ENCODE measurements around the gene CHI3L2.

DNA sequence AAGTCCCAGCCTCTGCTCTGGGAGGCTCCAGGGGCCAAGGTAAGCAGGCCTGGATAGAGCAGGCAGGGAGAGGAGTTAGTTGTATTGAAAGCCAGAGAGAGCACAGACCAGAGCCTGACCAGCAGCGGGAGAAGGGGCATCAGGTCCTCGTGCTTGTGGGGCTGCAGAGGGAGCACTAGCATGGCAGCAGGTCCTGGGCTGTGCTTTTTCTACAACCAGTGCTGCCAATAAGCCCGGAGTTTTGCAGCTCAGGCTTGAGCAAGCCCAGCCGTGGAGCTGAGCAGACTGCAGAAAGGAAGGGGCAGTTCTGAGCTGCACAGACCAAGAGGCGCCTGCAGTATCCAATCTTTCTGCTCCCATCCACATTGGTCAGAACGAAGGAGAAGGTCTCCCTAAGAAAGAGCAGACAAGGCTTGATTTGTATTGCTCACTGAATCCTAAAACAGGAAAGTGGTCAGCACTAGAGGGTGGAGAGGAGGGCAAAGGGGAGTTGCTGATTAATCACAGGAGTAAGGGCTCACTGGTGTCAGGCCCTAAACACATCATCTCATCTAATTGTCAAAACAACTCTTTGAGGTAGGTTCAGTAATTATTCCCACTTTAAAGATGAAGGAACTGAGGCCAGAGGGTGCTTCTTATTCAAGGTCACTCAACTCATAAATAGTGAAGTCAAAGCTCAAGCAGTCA, 29.8 kb upstream of the CHI3L2 start:
- no peak for TF ChIP-seq GATA2 (IDR thresholded peaks at IDR 0.05; ENCODE audit: low read depth, low read length)
- TF ChIP-seq GATA3 (IDR thresholded peaks at IDR 0.05; ENCODE audit: low read depth, low read length), result no peak

Data from SH-SY5Y (cell line).